HuH-7 (cell line): ENCODE data around the gene ZNF823.

Experiments
- DNase-seq: peaks from one replicate; pipeline ENCODE4 v3.0.0; 2011; ENCODE audit warnings: low spot score

Gene ZNF823

GRCh38 chr19:11737964-11738745 lies 591 bp downstream of the ZNF823 start:
- DNase-seq: peak; percentile 30

GRCh38 chr19:11736696-11737095 lies 2.0 kb downstream of the ZNF823 start:
- DNase-seq: no peak

GRCh38 chr19:11735375-11735774 lies 3.4 kb downstream of the ZNF823 start:
- DNase-seq: no peak

GRCh38 chr19:11729586-11729985 lies 9.2 kb downstream of the ZNF823 start:
- DNase-seq: no peak

GRCh38 chr19:11722414-11722813 lies 16.3 kb downstream of the ZNF823 start:
- DNase-seq: no peak

GRCh38 chr19:11721681-11722080 lies 17.1 kb downstream of the ZNF823 start:
- DNase-seq: no peak

- no peak for DNase-seq
These were observed 28.4 kb downstream of the ZNF823 start for GRCh38 chr19:11710313-11710712.

GRCh38 chr19:11708457-11708856 lies 30.3 kb downstream of the ZNF823 start:
- no peak for DNase-seq

GRCh38 chr19:11705474-11705873 lies 33.3 kb downstream of the ZNF823 start:
- no peak for DNase-seq

GRCh38 chr19:11704626-11705025 lies 34.1 kb downstream of the ZNF823 start:
- no peak for DNase-seq

- DNase-seq: peak; percentile 20
These were observed 38.6 kb downstream of the ZNF823 start for GRCh38 chr19:11699931-11700794.

- DNase-seq: no peak
These were observed 40.5 kb downstream of the ZNF823 start for GRCh38 chr19:11698231-11698630.

GRCh38 chr19:11697284-11697855 lies 41.4 kb downstream of the ZNF823 start:
- DNase-seq: no peak

GRCh38 chr19:11694533-11695439 lies 44.0 kb downstream of the ZNF823 start:
- peak; percentile 84 for DNase-seq

GRCh38 chr19:11693505-11694499 lies 44.9 kb downstream of the ZNF823 start:
- no peak for DNase-seq

- DNase-seq: no peak
These were observed 46.5 kb downstream of the ZNF823 start for GRCh38 chr19:11692127-11692790.

GRCh38 chr19:11685676-11686650 lies 52.8 kb downstream of the ZNF823 start:
- no peak for DNase-seq

GRCh38 chr19:11684987-11685675 lies 53.6 kb downstream of the ZNF823 start:
- DNase-seq: no peak
